DMS 273 treated with DMSO at 0.1 percent for 48 hours (cell line): Measurements from ENCODE around the gene SQOR.

Experiments used
- DNase-seq: peaks from one replicate; lab custom pipeline; 2025; lab: John Stamatoyannopoulos, UW

Gene SQOR

DNA sequence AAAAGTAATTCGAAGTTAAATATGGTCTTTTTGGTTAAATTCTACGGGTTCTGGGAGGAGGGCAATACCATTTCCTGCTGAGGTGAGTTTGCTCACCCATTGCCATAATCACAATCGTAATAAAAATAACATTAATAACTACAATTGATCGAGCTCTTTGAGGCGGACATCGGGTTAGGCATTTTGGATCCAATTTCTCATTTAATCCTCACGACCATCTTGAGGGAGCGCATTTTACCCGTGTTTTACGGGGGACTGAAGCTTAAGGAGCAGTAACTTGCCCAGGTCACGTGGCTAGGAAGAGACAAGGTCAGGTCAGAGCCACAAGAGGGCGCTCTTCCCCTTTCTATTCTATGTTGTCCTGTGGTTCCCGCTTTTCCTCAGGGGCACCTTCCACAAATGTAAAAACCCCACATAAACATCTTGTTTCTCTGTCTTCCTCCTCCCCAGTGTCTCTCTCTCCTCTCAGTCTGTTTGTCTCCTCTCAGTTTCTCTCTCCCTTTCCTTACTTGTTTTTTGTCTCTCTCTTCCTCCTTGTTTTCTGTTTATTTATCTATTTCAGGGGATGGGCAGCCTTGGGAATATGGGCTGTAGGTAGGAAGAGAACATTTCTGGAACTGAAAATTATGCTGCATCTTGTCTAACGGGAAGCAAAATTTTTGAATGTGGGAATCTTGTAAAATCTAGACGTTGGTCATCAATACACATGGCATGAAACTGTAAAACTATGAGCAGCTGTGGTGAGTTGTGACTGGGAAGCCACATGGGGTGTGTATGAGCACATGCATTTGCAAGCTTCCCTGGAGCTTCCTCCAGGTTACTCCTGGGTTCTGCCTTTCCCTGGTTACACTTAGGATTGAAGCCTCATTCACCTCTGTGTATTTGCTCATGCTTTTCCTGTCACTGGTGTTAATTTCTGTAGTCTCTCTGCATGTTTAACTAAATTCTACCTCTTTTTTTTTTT, 71.0 kb downstream of the SQOR start:
- DNase-seq = peak; percentile 44

DNA sequence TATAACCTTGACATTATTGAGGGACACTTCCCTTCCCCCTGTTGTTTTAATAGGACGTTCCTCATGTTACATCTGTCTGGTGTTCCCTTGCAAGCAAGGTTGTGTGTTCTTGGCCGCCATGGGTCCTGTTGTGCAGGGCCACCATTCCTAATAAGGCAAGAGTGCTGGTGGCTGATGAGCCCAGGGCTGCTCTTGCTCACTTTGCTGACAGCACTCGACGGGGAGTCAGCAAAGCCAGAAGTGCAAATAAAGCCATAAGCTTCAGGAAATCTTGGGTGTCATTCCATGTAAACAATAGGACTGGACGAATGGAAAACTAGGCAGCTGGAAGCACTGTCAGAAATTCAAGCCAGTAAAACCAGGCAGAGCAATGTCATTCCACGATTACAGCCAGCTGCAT, 75.8 kb downstream of the SQOR start:
- DNase-seq = no peak

- DNase-seq = peak; percentile 23
Observed at GRCh38 chr15:45714590-45715488, 80.0 kb downstream of the SQOR start.

- no peak for DNase-seq
Observed at GRCh38 chr15:45715528-45715927, 80.7 kb downstream of the SQOR start.

- no peak for DNase-seq
Observed at GRCh38 chr15:45719490-45719889, 84.7 kb downstream of the SQOR start.

DNA sequence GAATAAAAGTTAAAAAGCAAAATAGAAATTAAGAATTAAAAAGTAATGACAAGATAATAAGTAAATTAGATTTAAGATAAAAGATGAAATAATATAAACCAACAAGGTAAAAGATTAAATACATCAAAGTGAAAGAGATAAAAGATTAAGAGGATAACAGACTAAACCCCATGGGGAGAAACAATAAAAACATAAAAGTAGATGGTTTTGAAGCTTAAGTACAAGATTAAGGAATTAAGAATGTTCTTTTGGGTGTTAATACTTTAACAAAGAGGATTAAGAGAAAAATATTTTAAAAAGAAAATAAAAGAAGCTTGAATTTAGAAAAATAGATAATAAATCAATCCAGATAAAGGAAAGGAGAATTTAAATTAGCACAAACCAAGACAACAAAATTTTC, 85.4 kb downstream of the SQOR start:
- no peak for DNase-seq

GRCh38 chr15:45728641-45729040, 93.8 kb downstream of the SQOR start:
- no peak for DNase-seq

- no peak for DNase-seq
Observed at GRCh38 chr15:45729141-45729540, 94.3 kb downstream of the SQOR start.

- DNase-seq = no peak
Observed at GRCh38 chr15:45731343-45731742, 96.5 kb downstream of the SQOR start.

- DNase-seq = peak; percentile 5
Observed at GRCh38 chr15:45732662-45733061, 97.8 kb downstream of the SQOR start.

DNA sequence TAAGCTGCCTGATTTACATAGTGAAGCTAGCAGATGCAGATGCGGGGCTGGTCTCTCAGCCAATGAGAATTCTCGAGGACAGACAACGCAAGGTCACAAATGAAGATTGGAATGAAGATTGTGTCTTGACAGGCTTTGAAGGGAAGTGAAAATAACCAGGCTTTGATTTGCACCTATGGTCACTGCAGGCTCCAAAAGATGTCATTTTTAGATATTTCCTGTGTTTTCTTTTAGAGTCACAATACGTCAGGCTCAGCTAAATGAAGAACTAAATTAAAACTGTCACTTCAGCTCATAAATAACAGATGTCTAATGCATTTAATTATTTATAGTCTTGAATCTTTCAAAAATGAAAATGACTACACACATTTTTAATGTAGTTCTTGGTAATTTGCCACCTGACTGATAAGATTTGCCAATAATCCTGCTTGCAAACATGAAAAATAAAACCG, 99.5 kb downstream of the SQOR start:
- no peak for DNase-seq
